Measurements from ENCODE around the gene CLASP2.
"Not testable (repeated sequence)": the region's sequence is repeated elsewhere in the genome, so short reads cannot be mapped to it uniquely, and the experiment has no call there.

CLASP2 gene

DNA sequence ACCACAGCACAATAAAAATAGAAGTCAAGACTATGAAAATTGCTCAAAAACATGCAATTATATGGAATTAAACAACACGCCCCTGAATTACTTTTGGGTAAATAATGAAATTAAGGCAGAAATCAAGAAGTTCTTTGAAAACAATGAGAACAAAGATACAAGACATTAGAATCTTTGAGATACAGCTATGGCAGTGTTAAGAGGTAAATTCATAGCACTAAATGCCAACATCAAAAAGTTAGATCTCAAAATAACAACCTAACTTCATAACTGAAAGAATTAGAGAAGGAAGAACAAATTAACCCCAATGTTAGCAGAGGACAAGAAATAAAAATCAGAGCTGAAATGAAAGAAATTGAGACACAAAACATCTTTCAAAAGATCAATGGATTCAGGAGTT lies 191.3 kb downstream of the CLASP2 start:
- DNase-seq = no peak

DNA sequence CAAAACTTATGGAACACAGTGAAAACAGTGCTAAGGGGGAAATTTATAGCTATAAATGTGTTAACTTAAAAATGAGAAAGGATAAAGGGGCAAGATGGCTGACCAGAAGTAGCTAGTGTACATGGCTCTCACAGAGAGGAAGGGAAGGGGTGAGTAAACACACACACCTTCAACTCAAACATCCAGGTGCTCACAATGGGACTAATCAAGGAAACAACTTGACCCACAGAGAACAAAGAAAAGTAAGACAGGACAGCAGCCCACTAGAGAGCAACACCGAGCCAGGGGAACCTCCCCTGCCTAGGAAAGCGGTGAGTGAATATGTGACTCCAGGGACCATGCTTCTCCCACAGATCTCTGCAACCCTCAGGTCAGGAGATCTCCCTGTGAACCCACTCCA lies 192.8 kb downstream of the CLASP2 start:
- no peak for DNase-seq

- DNase-seq = no peak
These were observed 194.9 kb downstream of the CLASP2 start for GRCh38 chr3:33523093-33523667.

GRCh38 chr3:33521736-33522135 lies 196.3 kb downstream of the CLASP2 start:
- DNase-seq = no peak

DNA sequence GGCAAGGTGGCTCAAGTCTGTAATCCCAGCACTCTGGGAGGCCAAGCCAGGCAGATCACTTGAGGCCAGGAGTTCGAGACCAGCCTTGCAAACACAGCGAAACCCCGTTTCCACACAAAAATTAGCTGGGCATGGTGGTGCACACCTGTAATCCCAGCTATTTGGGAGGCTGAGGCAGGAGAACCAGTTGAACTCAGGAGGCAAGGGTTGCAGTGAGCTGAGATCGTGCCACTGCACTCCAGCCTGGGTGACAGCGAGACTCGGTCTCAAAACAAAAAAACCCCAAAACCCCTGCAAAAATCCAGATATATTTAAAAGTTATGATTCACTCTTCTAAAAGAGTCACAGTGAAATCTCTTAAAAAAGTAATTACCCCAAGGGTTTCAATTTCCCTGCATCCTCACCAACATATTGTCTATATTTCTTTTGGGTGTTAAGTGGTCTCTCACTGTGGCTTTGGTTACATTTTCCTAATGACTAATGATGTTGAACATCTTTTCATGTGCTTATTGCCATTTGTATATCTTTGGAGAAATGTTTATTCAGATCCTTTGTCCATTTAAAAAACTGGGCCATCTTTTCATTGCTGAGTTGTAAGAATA lies 204.7 kb downstream of the CLASP2 start:
- no peak for DNase-seq

GRCh38 chr3:33505027-33505426 lies 213.0 kb downstream of the CLASP2 start:
- no peak for DNase-seq

- no peak for DNase-seq
These were observed 221.6 kb downstream of the CLASP2 start for GRCh38 chr3:33496449-33496848.

- no peak for DNase-seq
These were observed 226.3 kb downstream of the CLASP2 start for GRCh38 chr3:33491721-33492120.

DNA sequence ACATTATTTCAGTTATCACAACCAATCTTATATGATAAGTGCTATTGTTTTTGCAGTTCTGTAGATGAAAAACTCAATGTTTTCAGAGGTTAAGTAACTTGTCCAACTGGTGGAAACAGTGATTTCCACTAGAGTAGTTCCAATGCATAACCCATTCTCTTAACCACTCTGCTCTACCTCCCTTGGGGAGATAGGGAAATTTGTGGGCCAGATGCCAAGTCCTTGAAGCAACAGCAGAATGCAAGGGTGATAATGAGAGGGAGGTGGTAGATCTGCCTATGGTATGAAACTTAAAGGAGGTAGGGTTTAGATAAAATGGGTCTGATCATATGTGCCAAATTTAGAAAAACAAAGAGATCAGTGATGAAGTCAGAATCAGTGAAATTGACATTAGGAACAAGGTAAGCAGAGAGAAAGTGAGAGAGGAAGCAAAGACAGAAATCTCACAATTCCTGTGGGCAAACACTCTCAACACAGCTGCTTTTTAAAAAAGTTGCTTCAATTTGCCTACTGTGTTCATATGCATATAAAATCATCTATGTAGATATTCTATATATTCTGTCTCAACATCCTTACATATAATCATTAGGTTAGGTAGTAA lies 227.3 kb downstream of the CLASP2 start:
- DNase-seq = no peak

- no peak for DNase-seq
These were observed 229.4 kb downstream of the CLASP2 start for GRCh38 chr3:33488683-33489082.

- DNase-seq = no peak
These were observed 229.8 kb downstream of the CLASP2 start for GRCh38 chr3:33488246-33488645.

DNA sequence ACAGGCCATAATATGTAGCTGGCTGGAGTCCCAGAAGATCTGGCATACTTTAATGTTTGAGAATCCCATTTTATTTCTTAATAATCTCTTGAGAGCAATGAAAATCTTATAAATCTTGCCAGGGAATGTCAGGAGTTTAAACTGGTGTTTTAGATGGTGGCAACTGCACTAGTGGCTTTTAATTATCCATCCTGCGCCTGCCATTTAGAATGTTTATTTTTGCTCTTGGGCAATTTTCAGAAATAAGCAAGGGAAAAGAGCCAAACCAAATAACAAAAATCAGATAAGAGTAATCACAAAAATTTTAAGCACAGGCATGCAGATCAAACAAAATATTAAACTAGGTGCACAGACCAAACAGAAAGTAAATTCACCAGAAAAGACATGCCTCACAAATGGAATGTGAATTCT lies 235.9 kb downstream of the CLASP2 start:
- no peak for DNase-seq

GRCh38 chr3:33474896-33475295 lies 243.2 kb downstream of the CLASP2 start:
- no peak for DNase-seq

DNA sequence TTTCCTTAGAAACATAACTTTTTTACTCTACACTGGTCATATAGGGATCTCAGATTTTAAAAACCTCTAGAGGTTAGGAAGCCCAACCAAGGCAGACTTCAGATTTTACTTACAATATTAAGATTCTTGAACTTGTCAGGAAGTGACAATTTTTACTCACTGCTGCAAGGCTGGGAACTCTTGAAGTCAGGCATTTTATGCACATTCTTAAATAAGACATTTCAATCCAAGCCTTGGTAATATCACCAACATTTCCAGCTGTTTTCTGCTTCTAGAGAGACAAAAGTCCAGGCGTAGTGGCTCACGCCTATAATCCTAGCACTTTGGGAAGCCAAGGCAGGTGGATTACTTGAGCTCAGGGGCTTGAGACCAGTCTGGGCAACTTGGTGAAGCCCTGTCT lies 244.2 kb downstream of the CLASP2 start:
- no peak for DNase-seq

DNA sequence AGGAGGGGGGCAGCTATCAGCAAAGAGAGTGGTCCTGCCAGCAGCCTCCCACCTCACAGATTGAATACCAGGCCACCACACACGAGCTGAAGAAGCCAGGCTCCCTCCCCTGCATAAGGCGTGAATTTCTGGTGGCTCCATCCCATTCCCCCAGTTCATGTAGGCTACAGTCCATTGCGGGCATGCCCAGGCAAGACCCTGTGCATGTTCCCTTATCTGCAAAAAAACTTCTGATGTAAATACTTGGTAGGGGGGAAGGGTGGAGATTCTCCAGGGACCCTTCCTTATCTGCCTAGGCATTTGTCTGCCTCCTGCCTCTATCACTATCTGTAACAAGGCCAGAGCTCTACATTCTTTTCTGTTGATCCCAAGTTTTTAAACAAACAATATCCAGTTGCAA lies 250.3 kb downstream of the CLASP2 start:
- DNase-seq = no peak

- DNase-seq = no peak
These were observed 257.0 kb downstream of the CLASP2 start for GRCh38 chr3:33461097-33461496.

- not testable (repeated sequence) for DNase-seq
These were observed 258.5 kb downstream of the CLASP2 start for GRCh38 chr3:33459577-33459976.

GRCh38 chr3:33458446-33458845 lies 259.6 kb downstream of the CLASP2 start:
- no peak for DNase-seq

- no peak for DNase-seq
These were observed 261.3 kb downstream of the CLASP2 start for GRCh38 chr3:33456756-33457155.

DNA sequence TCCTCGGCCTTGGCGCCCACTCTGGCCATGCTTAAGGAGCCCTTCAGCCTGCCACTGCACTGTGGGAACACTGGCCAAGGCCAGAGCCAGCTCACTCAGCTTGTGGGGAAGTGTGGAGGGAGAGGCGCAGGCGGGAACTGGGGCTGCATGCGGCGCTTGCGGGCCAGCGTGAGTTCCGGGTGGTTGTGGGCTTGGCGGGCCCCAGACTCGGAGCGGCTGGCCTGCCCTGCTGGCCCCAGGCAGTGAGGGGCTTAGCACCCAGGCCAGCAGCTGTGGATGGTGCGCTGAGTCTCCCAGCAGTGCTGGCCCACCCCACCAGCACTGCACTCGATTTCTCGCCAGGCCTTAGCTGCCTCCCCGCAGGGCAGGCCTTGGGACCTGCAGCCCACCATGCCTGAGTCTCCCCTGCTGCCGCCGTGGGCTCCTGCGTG lies 264.7 kb downstream of the CLASP2 start:
- no peak for DNase-seq

DNA sequence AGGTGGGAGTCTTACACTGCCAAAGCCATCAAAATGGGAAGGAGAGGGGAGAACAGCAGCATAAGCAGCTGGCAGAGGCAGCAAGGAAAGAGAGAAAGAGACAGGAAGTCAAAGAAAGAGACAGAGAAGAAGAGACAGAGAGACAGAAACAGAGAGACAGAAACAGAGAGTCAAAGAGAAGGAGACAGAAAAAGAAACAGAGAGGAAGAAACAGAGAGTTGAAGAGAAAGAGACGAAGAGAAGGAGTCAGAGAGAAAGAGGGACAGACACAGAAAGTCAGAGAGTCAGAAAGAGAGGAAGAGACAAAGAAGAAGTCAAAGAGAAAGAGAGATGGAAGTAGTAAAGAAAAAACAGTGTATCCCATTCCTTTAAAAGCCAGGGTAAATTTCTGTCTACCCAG lies 266.1 kb downstream of the CLASP2 start:
- not testable (repeated sequence) for DNase-seq

DNA sequence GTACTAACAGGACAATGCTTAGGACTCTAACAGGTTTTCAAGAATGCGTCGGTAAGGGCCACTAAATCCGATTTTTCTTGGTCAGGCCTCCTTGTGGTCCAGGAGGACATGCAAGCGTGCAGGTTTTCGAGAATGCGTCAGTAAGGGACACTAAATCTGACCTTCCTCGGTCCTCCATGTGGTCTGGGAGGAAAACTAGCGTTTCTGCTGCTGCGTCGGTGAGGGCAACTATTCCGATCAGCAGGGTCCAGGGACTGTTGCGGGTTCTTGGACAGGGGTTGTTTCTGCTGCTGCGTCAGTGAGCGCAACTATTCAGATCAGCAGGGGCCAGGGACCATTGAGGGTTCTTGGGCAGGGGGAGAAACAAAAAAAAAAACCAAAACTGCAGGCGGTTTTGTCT lies 270.1 kb downstream of the CLASP2 start:
- DNase-seq = no peak

DNA sequence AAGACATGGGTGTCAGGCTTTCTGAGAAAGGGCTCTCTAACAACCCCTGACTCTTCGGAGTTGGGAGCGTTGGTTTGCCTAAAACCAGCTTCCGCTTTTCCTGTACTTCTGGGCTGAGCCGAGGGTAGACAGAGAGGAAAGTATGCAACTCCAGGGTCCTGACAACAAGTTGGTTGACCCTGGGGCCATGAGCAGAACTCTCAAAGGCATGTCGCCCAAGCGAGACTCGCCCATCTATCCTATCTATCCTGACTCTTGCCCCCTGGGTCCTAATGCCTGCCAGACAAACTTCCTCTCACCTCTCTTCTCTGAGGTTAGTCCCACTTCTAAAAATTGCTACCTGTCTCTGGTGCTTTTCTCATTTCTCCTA lies 270.8 kb downstream of the CLASP2 start:
- not testable (repeated sequence) for DNase-seq

Measured in DMS 273 treated with DMSO at 0.1 percent for 48 hours (cell line).